HS-27A (cell line): ENCODE measurements around the gene GLYATL2.
A peak's percentile ranks its signal among the peaks of the same experiment; 100 is the strongest.

Experiments
- DNase-seq: peaks from one replicate; pipeline ENCODE4 v3.0.0-alpha.2; 2012; ENCODE audit warnings: low read depth, missing footprints

Gene GLYATL2, protein sequence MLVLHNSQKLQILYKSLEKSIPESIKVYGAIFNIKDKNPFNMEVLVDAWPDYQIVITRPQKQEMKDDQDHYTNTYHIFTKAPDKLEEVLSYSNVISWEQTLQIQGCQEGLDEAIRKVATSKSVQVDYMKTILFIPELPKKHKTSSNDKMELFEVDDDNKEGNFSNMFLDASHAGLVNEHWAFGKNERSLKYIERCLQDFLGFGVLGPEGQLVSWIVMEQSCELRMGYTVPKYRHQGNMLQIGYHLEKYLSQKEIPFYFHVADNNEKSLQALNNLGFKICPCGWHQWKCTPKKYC

DNA sequence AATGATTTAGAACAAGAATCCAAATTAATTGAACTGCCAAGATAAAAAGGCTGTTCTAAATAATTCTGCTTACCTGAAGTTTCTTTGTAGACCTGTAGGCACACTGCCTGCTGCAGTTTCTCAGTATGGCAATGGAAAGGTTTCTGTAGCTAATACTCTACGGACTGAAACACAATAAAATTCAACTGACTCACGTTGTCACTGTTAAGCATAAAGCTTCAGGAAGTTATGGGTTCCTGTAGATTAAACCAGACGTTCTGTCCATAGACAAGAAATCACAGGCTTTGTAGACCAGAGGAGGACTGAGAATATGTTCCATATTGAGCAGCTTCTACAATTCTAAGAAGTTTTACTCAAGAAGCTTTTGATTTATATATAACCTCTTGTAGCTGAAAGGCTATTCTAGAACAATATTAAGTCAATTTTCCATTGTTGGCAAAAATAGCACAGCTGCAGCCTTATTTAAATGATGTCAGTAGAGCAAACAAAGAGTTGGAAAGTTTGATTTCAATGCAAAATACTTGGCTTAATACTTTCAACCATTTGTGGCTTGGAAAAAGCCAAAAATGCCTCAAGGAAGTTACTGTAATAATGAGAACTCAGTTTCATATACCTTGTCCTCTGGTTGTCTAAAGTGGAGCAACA, at the start of gene GLYATL2:
TSS of gene GLYATL2 (minus strand) at position 344 of the 645 bp plus-strand sequence. CDS start 5,092 bp downstream, outside the sequence.
- no peak for DNase-seq

DNA sequence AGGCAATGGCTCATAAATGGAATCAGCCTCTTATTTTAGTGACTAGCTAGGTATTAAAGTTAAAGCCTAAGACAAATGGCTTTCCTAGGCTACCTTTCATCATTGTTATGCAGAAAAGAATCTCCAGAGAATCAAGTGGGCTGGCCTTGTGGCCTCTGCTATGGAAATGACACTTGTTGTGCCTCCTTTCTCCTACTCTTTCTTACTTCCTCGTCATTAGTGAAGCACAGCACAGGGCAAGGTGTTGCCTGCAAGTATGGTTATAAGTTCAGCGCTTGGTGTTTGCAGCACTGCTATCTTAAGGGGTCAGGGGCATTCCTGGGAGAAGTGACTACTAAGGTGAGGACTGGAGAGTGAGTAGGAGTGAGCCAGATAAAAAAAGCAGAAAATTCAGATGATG, 49.4 kb upstream of the GLYATL2 start:
- no peak for DNase-seq

DNA sequence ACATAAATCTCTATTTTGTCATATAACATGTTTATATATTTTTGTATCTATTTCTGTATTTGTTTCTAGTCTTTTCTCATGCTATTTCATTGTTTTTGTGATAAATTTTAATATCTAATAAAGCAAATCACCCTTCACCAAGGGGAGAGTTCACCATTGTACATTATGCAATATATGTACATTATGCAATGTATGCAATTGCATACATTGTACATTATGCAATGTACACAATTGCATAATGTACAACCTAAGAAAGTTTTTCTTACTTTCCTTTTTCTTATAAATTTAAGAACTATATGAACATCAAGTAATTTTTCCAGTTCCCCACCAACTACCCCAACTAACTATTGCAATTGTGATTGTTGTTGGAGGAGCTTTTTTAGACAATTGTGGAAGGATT, 44.1 kb upstream of the GLYATL2 start:
- DNase-seq: no peak

DNA sequence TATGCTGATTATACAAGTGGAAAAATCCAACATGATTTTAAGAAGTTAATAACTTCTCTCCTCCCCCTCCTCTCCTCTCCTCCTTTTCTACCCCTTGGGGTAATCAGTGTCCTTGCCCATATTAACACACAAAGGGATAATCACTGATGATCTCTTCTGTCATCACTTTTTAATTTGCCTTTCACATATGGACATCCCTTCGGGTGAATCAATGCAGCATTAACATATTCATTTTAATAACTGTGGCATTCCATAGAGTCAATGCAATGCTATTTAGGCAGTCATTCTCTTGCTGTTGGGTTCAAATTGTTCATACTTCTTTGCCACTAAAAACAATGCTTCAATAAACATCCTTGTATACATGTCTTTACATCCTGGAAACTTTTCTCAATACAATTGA, 42.9 kb upstream of the GLYATL2 start:
- no peak for DNase-seq

DNA sequence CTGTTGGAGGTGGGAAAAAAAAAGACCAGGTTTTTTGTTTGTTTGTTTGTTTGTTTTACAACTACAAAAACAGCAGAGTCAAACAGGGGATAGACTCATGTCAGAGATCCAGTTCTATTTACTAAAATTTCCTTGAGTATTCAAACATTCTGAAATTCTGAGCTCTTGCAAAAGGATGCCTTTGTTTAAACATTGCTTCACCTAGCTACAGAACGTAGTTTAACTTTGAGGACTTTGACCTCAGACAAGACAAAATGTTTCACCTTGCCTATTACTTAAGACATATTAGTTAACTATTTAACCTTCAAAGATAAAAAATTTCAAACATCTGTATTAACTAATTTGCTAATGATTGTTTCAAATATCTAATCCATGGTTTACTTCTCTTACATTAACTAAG, 36.1 kb upstream of the GLYATL2 start:
- no peak for DNase-seq

DNA sequence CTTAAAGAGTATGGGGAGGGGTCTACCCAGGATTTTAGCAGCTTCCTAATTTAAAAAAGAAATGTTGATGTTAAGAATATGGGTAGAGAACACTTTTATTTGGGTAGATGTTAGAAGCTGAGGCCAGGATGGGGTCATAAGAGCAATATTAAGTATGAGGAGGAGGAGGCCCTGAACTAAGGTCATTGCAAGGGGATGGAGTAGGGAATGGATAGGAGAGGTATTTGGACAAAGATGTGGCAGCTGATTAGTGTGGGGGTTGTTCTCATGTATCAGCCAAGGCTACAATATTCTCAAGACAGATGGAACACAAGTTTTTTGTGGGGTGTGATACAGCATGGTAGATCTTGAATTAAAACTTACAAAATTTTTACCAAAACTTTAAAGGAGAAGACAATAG, 35.7 kb upstream of the GLYATL2 start:
- DNase-seq: no peak

DNA sequence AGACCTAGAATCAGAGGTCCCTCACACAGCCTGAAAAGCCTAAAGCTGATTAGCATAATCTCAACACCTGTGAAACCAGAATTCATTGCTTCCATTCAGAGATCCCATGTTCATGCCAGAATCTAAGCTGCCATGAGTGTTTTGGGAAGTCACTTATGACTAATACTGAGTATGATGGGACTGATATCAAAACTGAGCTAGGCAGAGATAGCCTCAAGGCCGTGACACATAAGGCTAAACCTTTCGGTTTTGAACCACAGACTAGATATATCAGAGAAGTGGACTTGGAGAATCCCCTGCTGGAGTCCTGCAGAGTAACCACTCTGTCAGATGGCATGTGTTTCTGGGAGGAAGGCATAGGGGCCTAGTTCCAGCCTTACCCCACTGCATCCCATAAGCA, 23.1 kb upstream of the GLYATL2 start:
- DNase-seq: no peak

DNA sequence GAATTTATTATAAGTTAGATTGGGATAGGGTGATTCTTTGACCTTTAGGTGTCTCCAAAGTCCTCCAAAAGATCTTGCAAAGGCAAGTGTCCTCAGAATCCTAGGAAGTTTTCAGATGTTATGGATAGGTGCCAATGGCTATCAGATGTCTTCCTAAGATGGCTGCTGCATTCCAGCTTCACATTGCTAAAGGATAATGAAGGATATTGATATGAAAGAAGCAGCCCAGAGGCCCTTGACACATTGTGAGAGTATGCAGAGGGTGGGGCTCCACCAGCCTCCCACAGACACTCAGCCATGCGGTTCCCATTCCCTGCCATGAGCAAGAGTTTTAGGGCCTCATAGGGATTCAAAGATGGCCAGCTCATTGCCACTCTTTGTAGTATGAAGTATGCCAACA, 22.3 kb upstream of the GLYATL2 start:
- peak; percentile 92 for DNase-seq

DNA sequence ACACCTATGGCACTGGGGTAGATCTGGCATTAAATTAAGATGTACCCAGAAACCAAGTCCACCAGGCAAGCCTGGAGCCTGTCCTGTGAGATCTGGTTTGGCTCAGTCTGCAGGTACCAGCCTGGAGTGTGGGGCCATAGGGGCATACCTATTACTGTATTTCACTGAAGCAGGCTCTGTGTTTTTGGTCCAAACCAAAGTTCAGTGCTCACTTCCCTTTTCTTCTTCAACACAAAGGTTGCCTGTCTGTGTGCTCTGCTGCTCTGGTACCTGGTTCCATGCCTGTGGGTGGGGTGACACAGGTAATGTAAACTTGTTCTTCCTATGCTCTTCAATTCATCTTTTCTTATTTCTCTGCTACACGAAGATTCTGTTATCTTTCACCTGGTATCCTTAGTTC, 19.8 kb upstream of the GLYATL2 start:
- no peak for DNase-seq

DNA sequence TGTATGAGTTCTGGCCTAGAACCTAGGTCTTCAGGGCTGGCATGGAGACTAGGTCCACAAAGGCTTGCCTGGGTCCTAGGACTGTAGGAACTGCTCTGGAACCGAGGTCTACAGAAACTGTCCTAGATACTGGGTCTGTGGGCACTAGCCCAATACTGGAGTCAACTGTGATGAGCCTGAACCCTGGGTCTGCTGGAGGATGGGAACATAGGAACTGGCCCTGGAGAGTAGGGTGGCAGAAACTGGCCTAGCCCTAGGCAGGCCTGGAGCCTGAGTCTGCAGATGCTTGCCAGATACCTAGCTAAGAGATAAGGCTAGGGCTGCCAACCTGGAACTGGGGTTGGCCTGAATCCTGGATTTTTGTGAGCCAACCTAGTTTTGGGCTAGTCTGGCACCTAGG, 19.2 kb upstream of the GLYATL2 start:
- no peak for DNase-seq

DNA sequence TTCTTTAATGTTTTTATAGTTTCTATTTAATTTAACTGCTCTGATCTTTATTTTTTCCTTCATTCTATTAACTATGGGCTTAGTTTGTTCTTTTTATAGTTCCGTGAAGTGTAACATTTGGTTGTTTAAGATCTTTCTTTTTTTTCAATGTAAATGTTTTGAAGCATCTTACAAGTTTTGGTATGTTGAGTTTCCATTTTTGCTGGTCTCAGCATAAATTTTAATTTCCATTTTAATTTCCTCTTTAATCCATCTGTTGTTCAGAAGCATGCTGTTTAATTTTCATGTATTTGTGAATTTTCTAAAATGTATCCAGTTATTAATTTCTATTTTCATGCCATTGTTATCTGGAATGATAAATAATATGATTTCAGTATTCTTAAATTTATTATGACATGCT, 17.0 kb upstream of the GLYATL2 start:
- DNase-seq: no peak

DNA sequence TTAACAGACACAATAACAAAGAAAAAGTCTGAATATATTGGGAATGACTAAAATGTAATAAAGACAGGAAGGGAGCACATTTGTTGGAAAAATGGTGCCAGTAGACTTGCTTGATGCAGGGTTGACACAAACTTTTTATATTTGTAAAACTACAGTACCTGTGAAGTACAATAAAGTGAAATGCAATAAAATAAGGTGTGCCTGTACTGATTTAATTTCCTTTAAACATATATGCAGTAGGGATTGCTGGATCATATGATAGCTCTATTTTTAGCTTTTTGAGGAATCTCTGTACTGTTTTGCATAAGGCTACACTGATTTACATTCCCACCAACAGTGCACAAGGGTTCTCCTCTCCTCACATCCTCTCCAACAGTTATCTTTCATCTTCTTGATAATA, 12.3 kb upstream of the GLYATL2 start:
- no peak for DNase-seq

DNA sequence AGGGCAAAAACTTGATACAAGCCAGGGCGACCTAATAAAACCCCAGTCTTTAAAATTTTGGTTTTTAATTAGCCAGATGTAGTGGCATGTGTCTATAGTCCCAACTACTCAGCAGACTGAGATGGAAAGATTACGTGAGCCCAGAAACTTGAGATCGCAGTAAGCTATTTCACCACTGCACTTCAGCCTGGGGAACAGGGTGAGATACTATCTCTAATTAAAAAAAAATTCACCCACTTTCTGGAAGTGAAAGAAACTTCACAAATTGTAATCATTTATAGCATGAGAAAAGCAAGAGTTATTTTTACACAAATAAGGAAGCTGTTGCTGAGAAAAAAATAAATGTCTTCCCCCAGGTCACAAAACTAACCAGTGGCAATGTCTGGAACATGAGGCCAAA, 882 bp upstream of the GLYATL2 start:
- DNase-seq: no peak

DNA sequence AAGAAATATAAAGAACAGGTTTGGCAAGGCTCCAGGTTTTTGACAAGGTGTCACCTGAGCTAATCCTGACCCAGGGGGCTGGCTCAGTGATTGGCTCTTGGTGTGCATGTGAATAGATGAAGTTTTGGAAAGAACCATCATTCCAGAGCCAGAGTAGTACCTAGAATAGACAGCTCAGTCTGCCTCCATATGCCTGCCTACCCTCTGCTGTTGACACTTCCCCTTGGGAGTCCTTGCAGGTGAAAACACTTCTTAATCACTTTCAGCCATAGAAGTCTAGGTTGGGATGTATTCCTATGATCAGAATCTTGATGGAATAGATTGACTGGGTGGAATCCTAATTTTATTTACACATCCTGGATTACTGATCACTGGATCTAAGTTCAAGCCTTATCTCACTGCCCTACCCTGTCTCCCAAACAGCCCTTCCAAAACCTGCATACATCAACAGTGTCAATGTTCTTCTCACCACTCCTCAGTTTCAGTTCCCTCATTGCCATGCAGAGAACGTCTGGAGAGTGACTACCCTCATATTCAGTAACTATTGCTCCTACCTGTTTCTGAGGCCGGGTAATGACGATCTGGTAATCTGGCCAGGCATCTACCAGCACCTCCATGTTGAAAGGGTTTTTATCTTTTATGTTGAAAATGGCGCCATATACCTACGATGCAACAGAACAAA, 6.7 kb downstream of the GLYATL2 start:
- DNase-seq: no peak

DNA sequence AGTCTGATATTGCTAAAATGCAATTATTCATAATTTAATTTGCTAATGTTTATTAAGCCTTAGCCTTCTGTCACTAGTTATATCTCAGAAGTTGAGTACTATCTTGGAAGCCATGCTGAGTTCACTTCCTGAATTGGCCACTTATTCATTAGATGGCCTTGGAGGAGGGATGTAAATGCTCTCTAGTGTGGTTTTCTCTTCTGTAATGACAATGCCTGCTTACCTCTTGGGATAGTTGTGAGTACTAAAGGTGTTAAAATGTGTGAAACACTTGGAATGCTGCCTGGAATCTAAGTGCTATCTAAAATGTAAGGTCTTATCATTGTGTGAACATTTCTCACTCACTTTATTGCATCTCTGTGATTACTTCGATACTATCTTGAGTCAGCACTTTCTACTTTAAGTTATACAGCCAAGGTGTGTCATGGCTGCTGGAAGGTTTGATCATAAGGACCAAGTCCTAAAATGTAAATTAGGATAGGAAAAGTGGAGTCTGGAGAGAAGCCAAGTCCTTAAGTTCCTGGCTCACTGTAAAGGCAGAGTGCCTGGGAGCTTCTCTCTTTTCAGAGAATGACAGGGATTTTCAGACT, 12.4 kb downstream of the GLYATL2 start:
- peak; percentile 51 for DNase-seq

DNA sequence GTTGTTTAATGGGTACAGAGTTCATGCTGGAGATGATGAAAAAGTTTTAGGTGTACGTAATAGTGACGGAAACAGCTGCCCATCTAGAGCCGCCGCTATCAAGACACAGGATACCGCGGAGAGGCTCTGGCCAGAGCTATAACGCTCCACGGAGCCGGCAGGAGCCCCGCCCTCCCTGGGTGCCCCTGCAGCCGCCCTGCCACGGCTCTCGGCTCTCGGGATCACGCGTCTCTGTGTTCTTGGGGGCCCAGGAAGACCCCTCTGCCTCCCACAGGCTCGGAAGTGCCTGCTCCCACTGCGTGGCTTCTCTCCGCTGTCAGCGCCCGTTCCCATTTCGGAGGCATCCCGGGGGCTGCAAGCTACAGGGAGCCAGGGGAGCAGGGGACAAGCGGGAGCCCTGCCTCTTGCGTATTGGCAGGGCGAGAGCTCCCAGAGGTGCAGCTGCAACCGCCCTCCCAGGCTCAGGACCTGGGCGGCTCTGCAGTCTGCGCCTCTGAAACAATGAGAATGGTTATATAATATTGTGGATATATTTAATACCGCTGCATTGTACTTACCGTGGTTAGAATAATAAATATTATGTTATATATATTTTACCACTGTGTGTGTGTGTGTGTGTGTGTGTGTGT, 13.7 kb downstream of the GLYATL2 start:
- no peak for DNase-seq

DNA sequence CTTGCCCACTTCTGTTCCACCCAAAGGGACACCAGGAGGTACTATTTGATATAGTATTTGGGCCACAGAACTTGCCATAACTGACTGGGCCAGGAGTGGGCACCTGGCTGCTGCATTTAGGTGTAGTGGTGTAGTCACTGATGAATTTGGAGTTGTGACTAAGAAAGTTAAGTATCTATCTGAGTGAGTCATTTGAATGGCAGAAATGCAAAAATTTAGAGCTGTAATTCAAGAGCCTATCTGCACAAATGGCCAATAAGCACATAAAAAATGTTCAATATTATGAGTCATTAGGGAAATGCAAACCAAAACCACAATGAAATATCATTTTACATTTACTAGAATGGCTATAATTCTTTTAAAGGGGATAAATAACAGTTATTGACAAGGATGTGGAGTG, 14.7 kb downstream of the GLYATL2 start:
- peak; percentile 71 for DNase-seq

DNA sequence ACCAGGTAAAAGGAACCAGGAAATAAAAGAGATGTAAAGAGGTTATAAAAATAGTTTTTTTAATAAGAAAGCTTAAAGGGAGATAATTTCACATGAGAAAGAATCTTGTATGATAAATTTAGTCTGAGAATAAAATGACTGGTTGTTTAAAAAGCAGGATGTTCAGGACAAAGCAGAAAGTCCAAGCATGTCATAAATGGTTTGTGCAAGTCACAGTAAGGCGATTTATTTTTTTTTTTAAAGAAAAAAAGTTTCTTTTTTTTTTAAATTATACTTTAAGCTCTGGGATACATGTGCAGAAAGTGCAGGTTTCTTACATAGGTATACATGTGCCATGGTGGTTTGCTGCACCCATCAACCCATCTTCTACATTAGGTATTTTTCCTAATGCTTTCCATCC, 30.8 kb downstream of the GLYATL2 start:
- no peak for DNase-seq

DNA sequence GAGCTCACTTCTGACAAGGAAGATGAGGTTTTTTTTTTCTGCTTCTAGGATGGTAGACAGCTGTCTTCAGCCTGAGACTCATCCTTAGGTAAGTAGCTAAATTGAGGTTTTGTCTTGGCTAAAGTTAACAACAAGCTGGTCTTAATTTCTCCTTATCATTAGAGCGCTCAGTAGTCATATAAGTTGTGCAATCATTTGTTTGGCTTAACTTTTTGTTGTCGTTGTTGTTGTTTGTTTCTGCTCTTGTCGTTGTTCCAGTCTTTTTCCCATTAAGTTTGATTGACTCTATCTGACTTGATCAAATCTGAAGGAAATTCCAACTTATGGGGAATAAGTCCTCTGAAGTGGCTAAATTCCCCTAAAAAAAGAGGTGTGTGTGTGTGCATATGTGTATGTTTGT, 33.0 kb downstream of the GLYATL2 start:
- no peak for DNase-seq

DNA sequence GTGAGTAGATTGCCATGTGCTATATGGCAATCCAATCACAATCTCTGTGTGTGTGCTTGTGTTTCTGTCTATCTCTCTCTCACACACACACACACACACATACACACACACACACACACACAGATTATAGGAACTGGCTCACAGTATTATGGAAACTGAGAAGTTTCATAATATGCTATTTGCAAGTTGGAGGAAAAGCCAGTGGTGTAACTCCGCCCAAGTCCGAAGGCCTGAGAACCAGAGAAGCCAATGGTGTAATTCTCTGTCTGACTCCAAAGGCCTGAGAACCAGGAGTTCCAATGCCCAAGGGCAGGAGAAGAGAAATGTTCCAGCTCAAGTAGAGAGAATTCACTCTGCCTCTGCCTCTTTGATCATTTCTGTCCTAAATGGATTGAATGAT, 37.2 kb downstream of the GLYATL2 start:
- no peak for DNase-seq

DNA sequence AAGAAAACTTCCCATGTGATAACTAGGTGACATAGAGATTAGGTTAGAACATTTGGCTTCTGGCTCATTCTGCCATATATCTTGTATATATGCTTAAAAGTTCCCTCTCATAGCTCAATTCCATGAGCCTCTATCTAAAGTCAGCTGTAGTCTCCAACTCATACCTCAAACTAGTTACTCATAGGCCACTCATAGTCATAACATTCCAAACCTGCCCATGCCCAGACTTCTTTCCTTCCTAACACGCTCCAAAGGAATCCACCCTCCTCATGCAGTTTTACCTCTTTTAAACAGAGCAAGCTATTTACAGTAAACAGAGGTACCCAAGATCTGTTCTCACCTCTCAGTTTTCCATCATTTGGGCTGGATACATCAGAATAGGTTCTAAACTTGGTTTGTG, 39.4 kb downstream of the GLYATL2 start:
- DNase-seq: peak; percentile 68

DNA sequence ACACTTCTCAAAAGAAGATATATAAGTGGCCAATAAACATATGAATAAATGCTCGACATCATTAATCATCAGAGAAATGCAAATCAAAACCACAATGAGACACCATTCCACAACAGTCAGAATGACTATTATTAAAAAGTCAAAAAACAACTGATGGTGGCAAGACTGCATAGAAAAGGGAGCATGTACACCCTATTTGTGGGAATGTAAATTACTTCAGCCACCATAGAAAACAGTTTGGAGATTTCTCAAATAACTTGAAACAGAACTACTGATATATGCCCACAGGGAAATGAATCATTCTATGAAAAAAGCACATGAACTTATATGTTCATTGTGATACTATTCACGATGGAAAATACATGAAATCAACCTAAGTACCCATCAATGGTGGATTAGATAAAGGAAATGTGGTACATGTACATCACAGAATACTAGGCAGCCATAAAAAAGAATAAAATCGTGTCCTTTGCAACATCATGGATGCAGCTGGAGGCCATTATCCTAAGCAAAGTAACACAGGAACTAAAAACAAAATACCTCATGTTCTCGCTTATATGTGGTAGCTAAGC, 42.4 kb downstream of the GLYATL2 start:
- no peak for DNase-seq
